GM23338 (cell line): ENCODE data around the gene CCDC102A. TPM values are rescaled to one million over a fixed set of nuclear protein-coding genes. Genes with fewer than 3 reads are reported as not detected.

ENCODE experiments used
- ATAC-seq: fragments of 200-7000 bp; cut with Tn5 transposase; 3 replicates; pipeline ENCODE4 v1.9.1; 2020
- DNase-seq: peaks from one replicate; pipeline ENCODE4 v3.0.0-alpha.2; 2015; ENCODE audit warnings: low spot score
- H2AFZ ChIP-seq: fragments of 200-600 bp; sonication (generic); 2 replicates; pipeline ENCODE4 v1.8.0; 2016; ENCODE audit warnings: antibody characterized with exemption, mild to moderate bottlenecking, moderate library complexity
- H3F3A ChIP-seq: fragments of 200-600 bp; sonication (generic); replicated peaks from 2 replicates; pipeline ENCODE4 v1.8.0; 2017; ENCODE audit warnings: antibody characterized with exemption, mixed run types, low read depth
- H3K27ac ChIP-seq: fragments of 200-600 bp; sonication (generic); 2 replicates; pipeline ENCODE4 v1.6.1; 2016; ENCODE audit warnings: low read depth
- H3K27me3 ChIP-seq: fragments of 200-600 bp; sonication (generic); 2 replicates; pipeline ENCODE4 v1.8.0; 2016; ENCODE audit warnings: mild to moderate bottlenecking, mixed run types, moderate library complexity; ENCODE audit not compliant: insufficient read depth
- H3K36me3 ChIP-seq: fragments of 200-600 bp; sonication (generic); 2 replicates; pipeline ENCODE4 v1.8.0; 2016; ENCODE audit warnings: mild to moderate bottlenecking; ENCODE audit not compliant: insufficient read depth
- H3K4me1 ChIP-seq: fragments of 200-600 bp; sonication (generic); 2 replicates; pipeline ENCODE4 v1.8.0; 2016; ENCODE audit warnings: mild to moderate bottlenecking, moderate library complexity; ENCODE audit not compliant: insufficient read depth
- H3K4me2 ChIP-seq: fragments of 200-600 bp; sonication (generic); 2 replicates; pipeline ENCODE4 v1.7.1; 2017; ENCODE audit warnings: mixed run types
- H3K4me3 ChIP-seq: fragments of 200-600 bp; sonication (generic); 2 replicates; pipeline ENCODE4 v1.6.1; 2016; ENCODE audit warnings: mixed run types
- H3K79me2 ChIP-seq: fragments of 200-600 bp; sonication (generic); replicated peaks from 2 replicates; pipeline ENCODE4 v1.8.0; 2017; ENCODE audit warnings: mild to moderate bottlenecking; ENCODE audit not compliant: insufficient read depth
- H3K9me2 ChIP-seq: fragments of 200-600 bp; sonication (generic); 2 replicates; pipeline ENCODE4 v1.8.0; 2017; ENCODE audit not compliant: insufficient read depth
- H4K20me1 ChIP-seq: fragments of 200-600 bp; sonication (generic); replicated peaks from 2 replicates; pipeline ENCODE4 v1.8.0; 2017; ENCODE audit warnings: mild to moderate bottlenecking; ENCODE audit not compliant: insufficient read depth
- H3K27ac Mint-ChIP-seq: 2 replicates; pipeline ENCODE4 v1.8.0; 2020; ENCODE audit warnings: inconsistent platforms, mild to moderate bottlenecking, moderate library complexity, mixed read lengths
- H3K27me3 Mint-ChIP-seq: 3 replicates; pipeline ENCODE4 v1.8.0; 2022; ENCODE audit warnings: low read depth, mild to moderate bottlenecking, moderate library complexity, mixed read lengths, inconsistent platforms; ENCODE audit not compliant: insufficient read depth, poor library complexity
- H3K36me3 Mint-ChIP-seq: 3 replicates; pipeline ENCODE4 v1.8.0; 2021; ENCODE audit warnings: low read depth, mild to moderate bottlenecking, inconsistent platforms, moderate library complexity, mixed read lengths
- H3K4me1 Mint-ChIP-seq: 3 replicates; pipeline ENCODE4 v1.8.0; 2020; ENCODE audit warnings: mild to moderate bottlenecking, inconsistent platforms, mixed read lengths
- H3K4me3 Mint-ChIP-seq: 3 replicates; pipeline ENCODE4 v1.8.0; 2021; ENCODE audit warnings: moderate library complexity, mild to moderate bottlenecking, inconsistent platforms, mixed read lengths
- H3K9me3 Mint-ChIP-seq: 3 replicates; pipeline ENCODE4 v1.8.0; 2020; ENCODE audit warnings: moderate library complexity, mild to moderate bottlenecking, inconsistent platforms, mixed read lengths
- CREB1 ChIP-seq: fragments of 250-450 bp; sonication (Bioruptor Pico); IDR thresholded peaks from 2 replicates; pipeline ENCODE4 v1.5.0; 2020; ENCODE audit warnings: low read depth, mild to moderate bottlenecking, moderate library complexity
- ETS1 ChIP-seq: IDR thresholded peaks from 2 replicates; pipeline ENCODE4 v1.6.1; 2016; ENCODE audit warnings: antibody characterized with exemption
- EZH2 ChIP-seq: fragments of 200-600 bp; sonication (generic); IDR thresholded peaks from one replicate; pipeline ENCODE4 v1.8.0; 2017; ENCODE audit warnings: antibody characterized with exemption, mild to moderate bottlenecking, low read depth; ENCODE audit not compliant: unreplicated experiment
- EZH2phosphoT487 ChIP-seq: fragments of 200-600 bp; sonication (generic); IDR thresholded peaks from one replicate; pipeline ENCODE4 v1.8.1; 2018; ENCODE audit warnings: antibody characterized with exemption; ENCODE audit not compliant: unreplicated experiment
- JUNB ChIP-seq: IDR thresholded peaks from one replicate; pipeline ENCODE4 v1.6.1; 2016; ENCODE audit warnings: antibody characterized with exemption; ENCODE audit not compliant: unreplicated experiment
- NANOG ChIP-seq: IDR thresholded peaks from 2 replicates; pipeline ENCODE4 v1.6.1; 2016; ENCODE audit warnings: antibody characterized with exemption, borderline replicate concordance
- STAT1 ChIP-seq: IDR thresholded peaks from one replicate; pipeline ENCODE4 v1.6.1; 2016; ENCODE audit warnings: antibody characterized with exemption; ENCODE audit not compliant: unreplicated experiment
- ZNF114 ChIP-seq: fragments of 250-450 bp; sonication (Bioruptor Pico); IDR thresholded peaks from 2 replicates; pipeline ENCODE4 v1.5.0; 2020; ENCODE audit warnings: mild to moderate bottlenecking, moderate library complexity
- polyA plus RNA-seq: library from polyadenylated mRNA; unstranded; fragments of >200 nt; fragmentation: Nextera tagmentation; extraction: Ambion mirVana; gene quantifications from 2 replicates; pipeline ENCODE4 v1.2.1, GENCODE V29; 2016
- total RNA-seq: library from RNA; depleted of rRNA; stranded (reverse); fragments of >200 nt; shearing (Covaris generic); gene quantifications from 2 replicates; pipeline ENCODE4 v1.2.3, GENCODE V29; 2014
- TF ChIP-seq, protein P1 (sequence below): IDR thresholded peaks from one replicate; pipeline ENCODE4 v1.6.1; 2018; ENCODE audit warnings: antibody characterized with exemption; ENCODE audit not compliant: unreplicated experiment

CCDC102A gene
- total and polyA plus RNA-seq, 2 experiments from 2014 or later: 2.0 to 5.2 TPM

GRCh38 chr16:57504491-57504890, 31.9 kb downstream of the CCDC102A start:
- Histone ChIP-seq H3K27ac (no peak overlapping the region), H3K4me3 (no peak overlapping the region), H3K27me3 (no peaks in the 10 kb centered on the region), H3F3A (no peaks in the 10 kb centered on the region), H3K4me1 (no peaks in the 10 kb centered on the region), H3K9me2 (no peaks in the 10 kb centered on the region), H3K4me2 (no peak overlapping the region), H3K36me3 (no peaks in the 10 kb centered on the region), H2AFZ (no peak overlapping the region), H4K20me1 (no peaks in the 10 kb centered on the region), H3K79me2 (no peaks in the 10 kb centered on the region)
- TF ChIP-seq EZH2phosphoT487: no peak
- TF ChIP-seq CREB1 (CRISPR knock-in tag): no peak
- Mint-ChIP-seq H3K4me1 (peaks cover 20% of the 10 kb centered on the region), H3K36me3 (no peaks in the 10 kb centered on the region), H3K27me3 (peaks cover 17% of the 10 kb centered on the region), H3K27ac (no peak overlapping the region), H3K4me3 (no peak overlapping the region), H3K9me3 (no peaks in the 10 kb centered on the region)
- ATAC-seq (no peak), DNase-seq (no peak)

DNA sequence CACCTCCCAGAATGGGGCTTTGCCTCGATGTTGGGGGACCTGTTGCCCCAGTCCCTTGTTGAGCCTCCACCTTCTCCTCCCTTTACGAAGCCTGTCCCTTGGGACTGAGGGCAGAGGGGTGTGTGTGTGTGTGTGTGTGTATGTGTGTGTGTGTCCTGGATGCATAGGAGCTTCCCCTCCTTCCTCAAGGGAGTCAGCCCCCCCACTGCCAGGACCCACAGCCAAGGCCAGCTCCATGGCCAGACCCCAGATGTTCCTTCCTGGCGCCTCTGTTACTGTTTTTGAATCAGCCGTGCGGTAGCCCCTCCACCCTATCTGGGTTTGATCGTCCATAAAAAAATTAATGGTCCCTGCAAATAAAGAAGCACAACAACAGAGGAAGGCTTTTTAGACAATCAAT, 32.4 kb downstream of the CCDC102A start:
- peaks cover 14% of the 10 kb centered on the region for H3K27me3 Mint-ChIP-seq
- no peaks in the 10 kb centered on the region for H3K9me2 ChIP-seq
- H3K4me1 ChIP-seq: no peaks in the 10 kb centered on the region
- peaks cover 20% of the 10 kb centered on the region for H3K4me1 Mint-ChIP-seq
- no peaks in the 10 kb centered on the region for H3K36me3 Mint-ChIP-seq
- no peaks in the 10 kb centered on the region for H4K20me1 ChIP-seq
- H3K9me3 Mint-ChIP-seq: no peaks in the 10 kb centered on the region
- H3F3A ChIP-seq: no peaks in the 10 kb centered on the region
- no peak overlapping the region for H3K27ac ChIP-seq
- no peak overlapping the region for H3K4me2 ChIP-seq
- H3K79me2 ChIP-seq: no peaks in the 10 kb centered on the region
- no peak overlapping the region for H3K4me3 ChIP-seq
- H2AFZ ChIP-seq: no peak overlapping the region
- no peaks in the 10 kb centered on the region for H3K36me3 ChIP-seq
- TF ChIP-seq ETS1: no peak
- TF ChIP-seq EZH2: no peak
- TF ChIP-seq JUNB: no peak
- H3K27ac Mint-ChIP-seq: no peak overlapping the region
- ATAC-seq: no peak
- H3K4me3 Mint-ChIP-seq: no peak overlapping the region
- no peak for DNase-seq
- no peaks in the 10 kb centered on the region for H3K27me3 ChIP-seq

DNA sequence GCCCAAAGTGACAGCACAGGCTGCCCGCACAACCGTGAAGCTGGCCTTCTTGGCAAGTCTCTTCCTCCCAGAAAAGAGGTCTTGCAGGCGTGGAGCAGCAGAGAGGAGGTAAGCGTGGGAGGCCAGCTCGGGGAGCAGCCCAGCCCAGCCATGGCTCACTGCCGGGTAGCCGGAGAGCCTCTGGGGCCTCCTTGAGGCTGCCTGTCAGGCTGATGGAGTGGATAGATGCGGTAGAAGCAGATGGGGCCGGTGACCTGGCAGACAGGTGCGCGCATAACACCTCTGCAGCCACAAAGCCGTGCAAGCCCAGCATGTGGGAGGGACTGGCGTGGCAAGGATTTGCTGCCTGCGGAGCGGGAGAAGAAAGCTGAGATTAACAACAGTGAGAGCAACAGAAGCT, 33.0 kb downstream of the CCDC102A start:
- Histone ChIP-seq H3K36me3 (no peaks in the 10 kb centered on the region), H2AFZ (peak overlapping the region; percentile 63; the same call in 1 of the 2 replicates), H3K9me2 (no peaks in the 10 kb centered on the region), H3K27me3 (no peaks in the 10 kb centered on the region), H3K79me2 (no peaks in the 10 kb centered on the region), H3F3A (no peaks in the 10 kb centered on the region), H3K4me1 (no peaks in the 10 kb centered on the region), H3K27ac (no peak overlapping the region), H3K4me3 (no peak overlapping the region), H4K20me1 (no peaks in the 10 kb centered on the region), H3K4me2 (no peak overlapping the region)
- Mint-ChIP-seq H3K9me3 (no peaks in the 10 kb centered on the region), H3K36me3 (no peaks in the 10 kb centered on the region), H3K27me3 (peaks cover 12% of the 10 kb centered on the region), H3K4me3 (no peak overlapping the region), H3K27ac (no peak overlapping the region), H3K4me1 (peaks cover 20% of the 10 kb centered on the region)
- DNase-seq (peak; percentile 41), ATAC-seq (peak; percentile 67)
- no peak for TF ChIP-seq NANOG
- no peak for TF ChIP-seq EZH2phosphoT487
- TF ChIP-seq, protein P1, sequence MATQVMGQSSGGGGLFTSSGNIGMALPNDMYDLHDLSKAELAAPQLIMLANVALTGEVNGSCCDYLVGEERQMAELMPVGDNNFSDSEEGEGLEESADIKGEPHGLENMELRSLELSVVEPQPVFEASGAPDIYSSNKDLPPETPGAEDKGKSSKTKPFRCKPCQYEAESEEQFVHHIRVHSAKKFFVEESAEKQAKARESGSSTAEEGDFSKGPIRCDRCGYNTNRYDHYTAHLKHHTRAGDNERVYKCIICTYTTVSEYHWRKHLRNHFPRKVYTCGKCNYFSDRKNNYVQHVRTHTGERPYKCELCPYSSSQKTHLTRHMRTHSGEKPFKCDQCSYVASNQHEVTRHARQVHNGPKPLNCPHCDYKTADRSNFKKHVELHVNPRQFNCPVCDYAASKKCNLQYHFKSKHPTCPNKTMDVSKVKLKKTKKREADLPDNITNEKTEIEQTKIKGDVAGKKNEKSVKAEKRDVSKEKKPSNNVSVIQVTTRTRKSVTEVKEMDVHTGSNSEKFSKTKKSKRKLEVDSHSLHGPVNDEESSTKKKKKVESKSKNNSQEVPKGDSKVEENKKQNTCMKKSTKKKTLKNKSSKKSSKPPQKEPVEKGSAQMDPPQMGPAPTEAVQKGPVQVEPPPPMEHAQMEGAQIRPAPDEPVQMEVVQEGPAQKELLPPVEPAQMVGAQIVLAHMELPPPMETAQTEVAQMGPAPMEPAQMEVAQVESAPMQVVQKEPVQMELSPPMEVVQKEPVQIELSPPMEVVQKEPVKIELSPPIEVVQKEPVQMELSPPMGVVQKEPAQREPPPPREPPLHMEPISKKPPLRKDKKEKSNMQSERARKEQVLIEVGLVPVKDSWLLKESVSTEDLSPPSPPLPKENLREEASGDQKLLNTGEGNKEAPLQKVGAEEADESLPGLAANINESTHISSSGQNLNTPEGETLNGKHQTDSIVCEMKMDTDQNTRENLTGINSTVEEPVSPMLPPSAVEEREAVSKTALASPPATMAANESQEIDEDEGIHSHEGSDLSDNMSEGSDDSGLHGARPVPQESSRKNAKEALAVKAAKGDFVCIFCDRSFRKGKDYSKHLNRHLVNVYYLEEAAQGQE: no peak
- TF ChIP-seq STAT1: no peak
- no peak for TF ChIP-seq ZNF114 (CRISPR knock-in tag)
- no peak for TF ChIP-seq ETS1
- TF ChIP-seq JUNB: no peak
